Medulla oblongata (tissue), 1 donor: ENCODE measurements around the gene RLIM.
"Not testable (repeated sequence)": the region's sequence is repeated elsewhere in the genome, so short reads cannot be mapped to it uniquely, and the experiment has no call there.

Source experiments
- DNase-seq: peaks from one replicate; pipeline ENCODE4 v3.0.0-alpha.2; 2015; ENCODE audit errors: extremely low spot score

Gene RLIM, protein sequence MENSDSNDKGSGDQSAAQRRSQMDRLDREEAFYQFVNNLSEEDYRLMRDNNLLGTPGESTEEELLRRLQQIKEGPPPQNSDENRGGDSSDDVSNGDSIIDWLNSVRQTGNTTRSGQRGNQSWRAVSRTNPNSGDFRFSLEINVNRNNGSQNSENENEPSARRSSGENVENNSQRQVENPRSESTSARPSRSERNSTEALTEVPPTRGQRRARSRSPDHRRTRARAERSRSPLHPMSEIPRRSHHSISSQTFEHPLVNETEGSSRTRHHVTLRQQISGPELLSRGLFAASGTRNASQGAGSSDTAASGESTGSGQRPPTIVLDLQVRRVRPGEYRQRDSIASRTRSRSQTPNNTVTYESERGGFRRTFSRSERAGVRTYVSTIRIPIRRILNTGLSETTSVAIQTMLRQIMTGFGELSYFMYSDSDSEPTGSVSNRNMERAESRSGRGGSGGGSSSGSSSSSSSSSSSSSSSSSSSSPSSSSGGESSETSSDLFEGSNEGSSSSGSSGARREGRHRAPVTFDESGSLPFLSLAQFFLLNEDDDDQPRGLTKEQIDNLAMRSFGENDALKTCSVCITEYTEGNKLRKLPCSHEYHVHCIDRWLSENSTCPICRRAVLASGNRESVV

DNA sequence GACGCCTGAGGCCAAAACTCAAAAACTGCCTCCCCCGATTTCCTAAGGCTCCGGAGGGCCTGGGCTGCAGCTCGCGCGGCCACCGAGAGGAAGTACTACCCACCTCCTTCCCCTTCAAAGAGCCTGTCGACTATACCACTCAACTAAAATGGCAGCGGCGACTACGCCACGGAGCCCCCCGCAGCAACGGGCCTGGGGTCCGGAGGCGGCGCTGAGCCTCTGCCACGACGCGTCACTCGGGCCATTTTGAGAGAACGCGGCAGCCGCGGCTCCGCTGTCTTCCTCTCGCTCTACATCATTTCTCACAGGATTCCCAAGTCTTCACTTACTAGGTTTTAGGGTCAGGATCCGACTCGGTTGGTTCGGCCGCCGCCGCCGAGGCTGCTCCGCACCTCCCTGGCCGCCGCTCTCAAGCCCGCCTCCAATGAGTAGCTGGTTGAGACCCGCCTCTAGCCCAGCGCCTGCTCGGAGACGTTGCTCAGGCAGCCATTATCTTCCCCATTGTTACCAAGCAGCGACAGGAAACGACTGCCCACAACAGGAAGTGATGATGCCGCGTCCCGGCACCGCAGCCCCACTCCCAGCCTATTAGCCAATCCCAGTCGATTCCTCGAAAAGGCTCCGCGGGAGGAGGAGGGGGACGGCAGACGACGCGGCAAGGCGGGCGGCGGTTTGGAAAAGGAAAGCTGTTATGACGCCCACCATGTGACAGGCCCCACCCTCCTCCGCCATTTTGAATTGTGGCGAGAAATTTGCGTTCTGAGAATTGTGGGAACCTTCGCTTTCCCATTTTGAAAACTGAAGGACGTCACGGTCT is at the start of gene RLIM:
RLIM (minus strand) TSS at position 532 of the 817 bp plus-strand sequence. CDS start 18,647 bp downstream, outside the sequence.
- DNase-seq, result peak; percentile 96

DNA sequence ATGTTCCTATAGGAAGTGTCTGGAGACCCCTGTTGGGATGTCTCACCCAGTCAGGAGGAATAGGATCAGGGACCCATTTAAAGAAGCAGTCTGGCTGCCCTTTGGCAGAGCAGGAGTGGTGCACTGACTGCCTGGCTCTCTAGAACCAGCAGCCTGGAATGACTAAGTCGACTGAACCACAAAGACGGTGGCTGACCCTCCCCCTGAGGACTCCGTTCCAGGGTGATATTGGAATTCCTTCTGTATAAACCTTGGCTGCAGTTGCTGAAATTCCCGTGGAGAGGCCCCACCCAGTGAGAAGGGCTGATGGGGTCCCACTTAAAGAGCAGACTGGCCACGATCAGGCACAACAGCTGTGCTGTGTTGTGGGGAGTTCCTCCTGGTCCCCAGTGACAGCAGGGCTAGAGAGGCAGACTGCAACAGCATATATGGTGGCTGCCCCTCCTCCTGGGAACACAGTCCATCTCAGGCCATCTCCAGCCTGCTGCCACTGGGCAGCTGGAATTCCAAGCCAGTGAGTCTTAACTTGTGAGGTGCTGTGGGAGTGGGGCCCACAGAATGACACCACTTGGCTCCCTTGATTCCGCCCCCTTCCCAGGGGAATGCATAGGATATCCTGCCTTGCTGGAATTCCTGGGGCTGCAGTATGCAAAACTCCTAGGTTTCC is 41.8 kb upstream of the RLIM start:
- no peak for DNase-seq

DNA sequence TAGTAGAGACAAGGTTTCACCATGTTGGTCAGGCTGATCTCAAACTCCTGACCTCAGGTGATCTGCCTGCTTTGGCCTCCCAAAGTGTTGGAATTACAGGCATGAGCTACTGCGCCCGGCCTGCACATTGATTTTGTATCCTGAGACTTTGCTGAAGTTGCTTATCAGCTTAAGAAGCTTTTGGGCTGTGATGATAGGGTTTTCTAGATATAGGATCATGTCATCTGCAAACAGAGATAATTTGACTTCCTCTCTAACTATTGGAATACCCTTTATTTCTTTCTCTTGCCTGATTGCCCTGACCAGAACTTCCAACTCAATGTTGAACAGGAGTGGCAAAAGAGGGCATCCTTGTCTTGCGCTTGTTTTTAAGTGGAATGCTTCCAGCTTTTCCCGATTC is 40.5 kb upstream of the RLIM start:
- not testable (repeated sequence) for DNase-seq

DNA sequence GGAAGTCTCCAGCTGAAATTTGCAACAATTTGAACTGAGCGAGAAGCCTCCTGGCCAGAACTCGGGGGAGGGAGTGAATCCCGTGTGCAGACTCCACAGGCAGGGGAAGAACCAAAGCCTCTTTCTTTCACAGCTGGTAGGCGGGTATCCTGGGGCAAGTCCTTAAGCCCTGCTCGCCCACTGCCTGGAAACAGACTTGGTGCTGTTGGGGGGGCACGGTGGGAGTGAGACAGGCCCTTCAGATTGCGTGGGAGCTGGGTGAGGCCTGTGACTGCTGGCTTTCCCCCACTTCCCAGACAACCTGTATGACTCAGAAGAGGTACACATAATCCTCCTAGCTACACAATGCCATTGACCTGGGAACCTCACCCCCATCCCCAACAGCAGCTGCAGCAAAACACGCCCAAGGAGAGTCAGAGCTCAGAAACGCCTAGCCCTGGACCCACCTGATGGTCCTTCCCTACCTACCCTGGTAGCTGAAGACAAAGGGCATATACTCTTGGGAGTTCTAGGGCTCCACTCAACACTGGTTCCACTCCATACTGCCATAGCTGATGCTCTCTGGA is 22.4 kb upstream of the RLIM start:
- DNase-seq, result no peak

DNA sequence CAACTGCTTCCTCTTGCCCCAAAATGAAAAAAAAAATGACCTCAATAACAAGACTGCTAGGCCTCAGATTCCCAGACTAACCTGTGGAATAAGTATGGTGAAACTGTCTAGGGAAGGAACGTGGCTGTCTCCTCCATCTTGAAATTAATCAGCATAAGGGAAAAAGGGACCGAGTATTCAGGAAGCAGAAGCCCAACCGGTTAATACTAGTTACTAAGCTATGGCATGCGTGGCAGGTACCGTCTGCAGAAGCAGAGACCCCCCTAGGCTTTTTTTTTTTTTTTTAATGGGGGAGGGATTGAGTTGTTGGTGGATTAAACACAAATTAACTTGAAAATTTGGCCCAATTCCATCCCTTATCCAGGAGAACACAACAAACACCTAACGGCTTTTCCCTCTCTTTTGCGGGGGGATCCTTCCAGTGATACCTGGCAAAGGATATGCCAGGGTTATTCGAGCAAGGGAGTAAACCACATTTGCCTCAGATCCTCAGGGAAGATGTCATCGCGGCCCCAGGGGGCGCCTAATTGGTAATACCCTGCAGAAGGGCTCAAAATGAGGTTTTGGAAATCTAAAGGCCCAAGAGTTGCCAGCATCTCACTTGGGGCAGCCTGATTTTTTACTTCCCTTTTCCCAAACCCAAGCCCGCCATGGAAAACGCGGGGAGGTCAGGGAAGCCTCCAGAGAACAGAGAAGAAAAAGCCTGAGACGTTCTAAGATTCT is 893 bp downstream of the RLIM start:
- peak; percentile 9 for DNase-seq

DNA sequence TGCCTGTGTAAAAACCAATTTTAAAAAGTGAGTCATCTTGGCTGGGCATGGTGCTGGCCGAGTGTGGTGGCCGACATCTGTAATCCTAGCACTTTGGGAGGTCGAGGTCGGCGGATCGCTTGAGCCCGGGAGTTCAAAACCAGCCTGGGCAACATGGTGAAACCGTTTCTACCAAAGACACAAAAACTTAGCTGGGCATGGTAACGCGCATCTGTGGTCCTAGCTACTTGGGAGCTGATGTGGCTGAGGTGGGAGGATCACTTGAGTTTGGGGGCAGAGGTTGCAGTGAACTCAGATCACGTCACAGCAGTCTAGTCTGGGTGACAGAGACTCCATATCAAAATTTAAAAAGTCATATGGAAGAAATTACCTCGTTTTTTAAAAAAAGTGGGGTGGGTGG is 7.6 kb downstream of the RLIM start:
- no peak for DNase-seq

DNA sequence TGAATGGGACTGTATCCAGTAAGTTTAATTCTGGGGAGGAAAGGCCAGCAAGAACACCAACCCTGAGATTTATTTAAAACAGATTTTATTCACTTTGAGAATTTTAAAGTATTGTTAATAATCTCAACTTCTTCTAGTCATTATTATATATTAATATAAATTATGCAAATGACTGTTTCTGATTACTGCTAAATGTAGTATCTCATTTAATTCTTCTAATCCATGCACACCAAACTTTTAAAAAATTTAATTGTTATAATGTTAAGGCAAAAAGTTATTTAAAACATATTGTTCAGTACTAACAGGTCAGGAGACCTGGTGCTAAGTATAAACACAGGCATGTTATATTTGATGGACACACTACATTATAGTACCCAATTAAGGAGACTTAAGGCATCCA is 8.1 kb downstream of the RLIM start:
- DNase-seq, result no peak

DNA sequence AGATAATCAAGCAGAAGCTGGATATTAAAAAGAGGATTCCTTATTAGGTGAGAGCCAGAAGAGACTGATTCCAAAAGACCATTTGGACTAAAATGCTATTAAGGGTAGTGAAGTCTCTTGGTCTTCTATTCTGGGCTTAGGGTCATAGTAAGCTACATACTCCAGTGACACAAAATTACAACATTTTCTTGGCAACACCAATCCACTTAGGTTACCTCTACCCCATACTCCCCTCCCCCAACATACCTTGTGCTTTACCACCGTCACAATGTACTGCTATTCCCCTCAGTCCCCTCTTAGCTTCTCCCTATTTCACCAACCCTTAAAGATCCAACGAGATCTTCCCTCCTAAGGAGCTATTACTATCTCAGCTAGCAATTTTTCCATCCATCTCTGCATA is 11.4 kb downstream of the RLIM start:
- no peak for DNase-seq

DNA sequence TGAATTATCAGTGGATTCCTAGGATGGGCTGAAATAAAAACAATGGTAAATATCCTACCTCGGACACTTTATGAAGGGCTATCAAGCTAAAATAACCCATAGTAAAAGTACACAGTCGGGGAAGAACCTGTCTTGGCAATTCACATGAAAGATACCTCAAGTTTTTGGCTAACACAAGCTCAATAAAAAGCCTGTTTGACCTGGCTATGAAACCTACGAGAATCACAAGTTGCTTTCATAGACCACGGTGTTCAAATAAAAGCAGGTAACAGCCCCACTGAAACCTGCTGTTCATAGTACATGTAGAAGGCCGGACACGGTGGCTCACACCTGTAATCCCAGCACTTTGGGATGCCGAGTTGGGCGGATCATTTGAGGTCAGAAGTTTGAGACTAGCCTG is 12.3 kb downstream of the RLIM start:
- DNase-seq, result no peak

DNA sequence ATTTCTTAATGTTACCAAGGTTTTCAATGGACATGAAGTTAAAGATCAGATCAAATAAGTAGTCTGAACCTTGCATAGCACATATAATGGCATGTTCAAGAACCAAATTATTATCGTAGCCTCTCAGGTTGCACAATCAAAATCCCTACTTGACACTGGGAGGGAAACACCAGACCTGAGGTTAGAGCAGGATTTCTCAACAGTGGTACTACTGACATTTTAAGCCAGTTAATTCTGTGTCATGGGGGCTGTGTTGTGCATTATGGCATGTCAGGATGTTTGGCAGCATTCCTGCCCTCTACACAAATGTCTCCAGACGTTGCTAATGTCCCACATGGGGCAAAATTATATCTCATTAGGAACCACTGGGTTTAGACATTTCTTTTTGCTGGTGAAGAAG is 20.8 kb downstream of the RLIM start:
- no peak for DNase-seq

DNA sequence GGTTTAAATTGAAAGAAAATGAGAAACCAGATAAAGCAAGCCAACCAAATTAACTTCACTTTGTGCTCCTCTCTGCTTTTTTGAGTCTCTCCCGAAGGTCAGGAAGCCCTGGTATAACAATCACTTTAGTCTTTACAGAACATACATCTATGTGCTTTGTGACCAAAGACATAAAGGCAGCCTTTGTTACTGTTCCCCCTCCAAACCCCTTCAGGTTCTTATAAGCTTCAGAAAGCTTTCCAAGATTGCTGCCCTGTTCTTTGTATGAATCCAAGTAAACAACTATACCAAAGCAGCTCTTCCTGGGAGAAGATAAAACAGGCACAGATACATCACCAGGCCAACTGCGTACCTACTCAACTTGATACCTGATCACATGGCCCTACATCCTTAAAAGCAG is 28.7 kb downstream of the RLIM start:
- no peak for DNase-seq

DNA sequence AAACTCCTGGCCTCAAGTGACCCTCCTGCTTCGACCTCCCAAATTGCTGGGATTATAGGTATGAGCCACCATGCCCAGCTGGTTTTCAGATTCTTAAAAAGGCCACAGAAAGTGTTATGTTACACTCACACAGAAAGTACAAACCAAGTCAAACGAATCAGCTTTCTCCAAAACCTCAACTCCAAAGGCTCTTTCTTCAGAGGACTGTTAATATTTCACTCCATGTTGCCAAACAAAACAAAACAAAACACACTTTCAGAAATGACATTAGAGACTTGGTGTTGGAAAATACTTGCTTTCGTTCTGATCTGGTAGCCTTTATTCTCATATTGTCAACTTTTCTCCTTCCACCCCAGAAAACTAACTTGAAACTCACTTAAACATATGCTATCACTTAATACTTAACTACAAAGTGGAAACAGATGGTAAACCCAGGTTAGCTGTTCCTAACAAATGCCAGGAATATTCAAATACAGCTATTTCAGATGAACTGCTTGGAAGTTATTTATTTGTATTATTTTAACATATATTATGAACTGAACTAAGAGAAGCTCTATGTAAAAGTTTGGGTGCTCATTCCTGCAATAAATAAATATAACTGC is 34.7 kb downstream of the RLIM start:
- no peak for DNase-seq

DNA sequence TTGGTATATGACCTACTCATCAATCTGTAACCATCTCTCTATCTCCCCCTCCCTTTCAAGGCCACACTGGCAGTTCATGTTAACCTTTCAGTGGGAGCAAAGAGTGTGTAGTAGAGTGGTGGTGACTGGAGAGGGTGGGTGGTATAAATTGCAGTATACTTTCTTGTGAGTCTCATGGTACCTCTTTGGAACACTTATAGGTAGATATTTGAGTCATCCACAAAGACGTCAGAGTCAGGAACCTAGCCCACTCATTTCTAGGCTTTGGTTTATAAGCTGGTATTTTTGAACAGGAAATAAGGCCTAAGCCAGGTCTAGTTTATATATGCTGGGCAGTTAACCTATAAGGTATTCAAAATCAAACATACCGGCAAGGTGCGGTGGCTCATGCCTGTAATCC is 36.3 kb downstream of the RLIM start:
- no peak for DNase-seq

DNA sequence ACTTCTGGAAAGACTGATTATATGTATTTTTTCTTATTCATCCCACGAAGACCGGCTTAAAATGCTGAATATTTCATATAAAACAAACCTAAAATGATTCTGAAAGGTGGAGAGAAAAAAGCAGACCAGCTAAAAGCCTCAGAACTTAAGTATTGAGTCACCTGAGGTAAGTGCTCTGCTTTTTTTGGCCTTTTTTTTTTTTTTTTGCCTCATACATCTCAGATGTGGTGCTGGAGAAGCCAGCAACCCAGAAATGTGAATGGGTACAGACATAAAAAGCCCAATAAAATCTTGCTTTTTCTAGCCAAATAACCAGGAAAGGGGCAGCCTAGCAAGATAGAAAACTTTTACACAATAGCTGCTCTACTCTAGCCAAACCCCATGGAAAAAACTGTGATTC is 57.0 kb downstream of the RLIM start:
- no peak for DNase-seq

DNA sequence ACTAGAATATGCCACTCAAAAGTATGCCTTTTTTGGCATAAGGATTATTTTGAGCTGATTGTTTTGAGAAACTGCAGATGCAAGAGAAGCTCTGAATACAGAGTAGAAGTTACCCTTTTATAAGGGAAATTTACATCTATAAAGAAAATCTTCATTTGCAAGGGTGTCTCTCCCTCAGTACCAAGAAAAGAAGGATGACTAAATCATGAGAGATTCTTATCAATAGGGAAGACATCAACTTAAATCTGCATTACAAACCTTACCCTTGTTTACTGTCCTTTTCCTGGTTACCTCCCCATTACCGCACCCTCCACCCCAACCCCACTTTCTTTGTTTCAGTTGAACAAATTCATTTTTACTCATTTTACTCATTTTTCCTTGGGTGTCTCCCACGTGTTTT is 62.5 kb downstream of the RLIM start:
- DNase-seq, result no peak

DNA sequence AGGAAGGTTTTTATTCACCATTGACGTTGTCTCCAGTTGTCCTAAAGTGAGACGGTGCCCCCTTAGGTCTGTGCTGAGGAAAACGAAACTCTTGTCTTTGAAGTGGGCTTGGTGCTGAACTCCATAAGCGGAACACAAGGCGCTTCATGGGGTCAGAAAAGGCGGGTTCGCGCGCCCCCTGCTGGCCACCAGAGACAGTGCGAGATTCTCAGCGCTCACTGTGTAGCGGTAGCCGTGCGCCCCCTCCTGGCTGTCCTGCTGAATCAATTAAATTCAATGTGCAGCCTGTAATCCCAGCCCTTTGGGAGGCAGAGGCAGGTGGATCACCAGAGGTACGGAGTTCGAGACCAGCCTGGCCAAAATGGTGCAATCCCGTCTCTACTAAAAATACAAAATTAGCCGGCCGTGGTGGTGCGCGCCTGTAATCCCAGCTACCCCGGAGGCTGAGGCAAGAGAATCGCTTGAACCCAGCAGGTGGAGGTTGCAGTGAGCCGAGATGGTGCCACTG is 64.1 kb downstream of the RLIM start:
- peak; percentile 78 for DNase-seq

DNA sequence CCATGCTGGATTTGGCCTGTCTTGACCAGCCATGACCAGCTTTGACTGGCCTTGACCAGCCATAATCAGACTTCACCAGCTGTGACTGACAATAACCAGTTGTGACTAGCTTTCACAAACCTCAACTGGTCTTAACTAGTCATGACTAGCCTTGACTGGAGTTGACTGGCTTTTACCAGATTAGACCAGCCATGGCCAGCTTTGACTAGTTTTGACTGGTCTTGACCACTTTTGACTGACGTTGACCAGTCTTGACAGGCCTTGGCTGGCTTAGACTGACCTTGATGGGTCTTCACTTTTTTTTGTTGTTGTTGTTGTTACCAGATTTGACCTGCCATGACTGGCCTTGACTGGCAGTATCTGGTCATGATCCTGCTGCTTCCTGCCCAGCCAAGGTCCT is 67.4 kb downstream of the RLIM start:
- DNase-seq, result no peak

DNA sequence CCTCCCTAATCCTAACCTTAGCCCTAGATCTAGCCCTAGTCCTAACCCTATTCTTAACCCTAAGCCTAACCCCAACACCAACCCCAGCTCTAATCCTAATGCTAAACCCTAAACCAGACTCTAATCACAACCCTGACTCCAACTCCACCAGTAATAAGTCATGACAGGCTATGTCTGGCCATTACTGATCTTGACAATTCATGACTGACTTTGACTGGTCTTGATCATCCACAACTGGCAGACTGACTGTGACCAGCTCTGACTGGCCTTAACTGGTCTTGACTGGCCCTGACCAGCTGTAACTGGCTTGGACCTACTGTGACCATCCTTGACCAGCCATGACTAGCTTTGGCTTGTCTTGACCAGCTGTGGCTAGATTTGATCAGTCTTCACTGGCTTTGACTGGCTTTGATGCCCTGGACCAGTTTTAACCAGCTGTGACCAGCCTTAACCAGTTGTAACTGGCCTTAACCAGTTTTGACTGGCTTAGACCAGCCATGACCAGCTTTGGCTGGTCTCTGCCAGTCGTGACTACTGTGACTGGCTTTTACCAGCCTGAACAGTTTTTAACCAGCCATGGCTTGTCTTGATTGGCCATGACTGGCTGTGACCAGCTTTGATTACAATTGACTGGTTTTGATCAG is 68.4 kb downstream of the RLIM start:
- DNase-seq, result no peak

DNA sequence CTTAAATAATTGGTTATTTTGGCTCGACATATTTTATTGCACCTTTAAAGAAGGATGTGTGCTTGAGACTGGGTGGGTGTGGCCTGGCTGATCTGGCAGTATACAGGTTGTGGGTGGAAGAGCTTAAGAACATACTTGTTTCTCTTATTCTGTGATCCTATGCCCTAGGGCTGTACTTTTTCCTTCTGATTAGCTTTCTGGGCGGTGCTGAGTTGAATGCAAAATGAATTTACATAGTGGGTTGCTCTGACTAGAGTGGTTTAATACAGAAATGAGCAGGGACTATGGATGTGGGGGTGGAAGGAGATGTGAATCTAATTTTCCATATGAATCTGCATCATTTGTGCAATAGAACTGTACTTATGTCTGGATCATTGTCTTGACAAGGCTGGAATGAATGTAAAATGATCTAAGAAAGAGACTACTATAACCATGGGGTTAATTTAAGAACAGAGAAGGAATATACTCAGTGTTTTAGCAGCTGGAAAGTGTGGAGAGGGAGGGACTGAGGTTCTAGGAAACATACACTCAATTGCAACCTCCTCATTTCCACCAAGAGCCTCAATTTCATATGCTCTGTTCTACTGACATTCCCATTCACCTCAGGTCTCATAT is 73.7 kb downstream of the RLIM start:
- no peak for DNase-seq
